HEK293 (cell line): ENCODE results near the gene G3BP2.

ENCODE experiments used
- CTCF ChIA-PET: fragments of 350-600 bp; formaldehyde crosslinking; extraction: SDS; loops from one replicate; lab custom pipeline; 2021; ENCODE audit warnings: antibody characterized with exemption; lab: Yijun Ruan, JAX
- POLR2A ChIA-PET: fragments of 300-600 bp; formaldehyde crosslinking; extraction: SDS; loops from one replicate; lab custom pipeline; 2020; ENCODE audit warnings: antibody characterized with exemption, inconsistent platforms; lab: Yijun Ruan, JAX
- H3K27ac ChIP-seq: fragments of 200-500 bp; sonication (Bioruptor generic); 2 replicates; pipeline ENCODE4 v1.5.1; 2014; ENCODE audit warnings: low read depth, low read length, control low read depth, inconsistent platforms; ENCODE audit errors: extremely low read depth
- H3K36me3 ChIP-seq, 2 experiments: fragments of 200-500 bp in 1 of 2; sonication (Bioruptor generic) in 1 of 2; 1 replicate in 1 of 2; 2 replicates in 1 of 2; pipeline ENCODE4 v1.5.1; 2014 to 2017; ENCODE audit warnings: inconsistent platforms in 2 of 2, low read length in 2 of 2; ENCODE audit not compliant: control insufficient read depth in 2 of 2, insufficient read depth in 1 of 2
- H3K4me1 ChIP-seq: fragments of 200-500 bp; sonication (Bioruptor generic); 2 replicates; pipeline ENCODE4 v1.5.1; 2014; ENCODE audit warnings: mild to moderate bottlenecking, low read length, inconsistent platforms; ENCODE audit not compliant: control insufficient read depth, insufficient read depth
- H3K4me3 ChIP-seq: 2 replicates; pipeline ENCODE4 v1.5.1; 2011; ENCODE audit warnings: low read depth, mild to moderate bottlenecking, control low read depth, low read length, moderate library complexity
- H3K9me3 ChIP-seq: fragments of 200-500 bp; sonication (Bioruptor generic); 2 replicates; pipeline ENCODE4 v1.5.1; 2014; ENCODE audit warnings: low read depth, low read length, inconsistent platforms; ENCODE audit not compliant: control insufficient read depth, insufficient read depth
- KLF7 ChIP-seq: fragments of 450-650 bp; formaldehyde crosslinking; IDR thresholded peaks from 2 replicates; pipeline ENCODE4 v1.5.1; 2016; ENCODE audit warnings: missing biosample characterization, missing genetic modification characterization, borderline replicate concordance
- PRDM2 ChIP-seq: fragments of 450-650 bp; formaldehyde crosslinking; IDR thresholded peaks from 2 replicates; pipeline ENCODE4 v1.5.1; 2016; ENCODE audit warnings: missing biosample characterization, missing genetic modification characterization, borderline replicate concordance
- SP2 ChIP-seq: fragments of 450-650 bp; formaldehyde crosslinking; IDR thresholded peaks from 2 replicates; pipeline ENCODE4 v1.5.1; 2016; ENCODE audit warnings: missing biosample characterization, missing genetic modification characterization
- YY2 ChIP-seq: fragments of 450-650 bp; formaldehyde crosslinking; IDR thresholded peaks from 2 replicates; pipeline ENCODE4 v1.5.1; 2016; ENCODE audit warnings: missing biosample characterization, missing genetic modification characterization
- ZBTB48 ChIP-seq: fragments of 450-650 bp; formaldehyde crosslinking; IDR thresholded peaks from 2 replicates; pipeline ENCODE4 v1.5.1; 2016; ENCODE audit warnings: missing biosample characterization, missing genetic modification characterization
- ZIC2 ChIP-seq: fragments of 450-650 bp; formaldehyde crosslinking; IDR thresholded peaks from 2 replicates; pipeline ENCODE4 v1.5.1; 2016; ENCODE audit warnings: missing biosample characterization, missing genetic modification characterization
- ZNF214 ChIP-seq: fragments of 450-650 bp; formaldehyde crosslinking; IDR thresholded peaks from 2 replicates; pipeline ENCODE4 v1.5.1; 2017; ENCODE audit warnings: missing biosample characterization, mild to moderate bottlenecking, missing genetic modification characterization, borderline replicate concordance
- ZNF266 ChIP-seq: fragments of 450-650 bp; formaldehyde crosslinking; IDR thresholded peaks from 2 replicates; pipeline ENCODE4 v1.5.1; 2016; ENCODE audit warnings: missing biosample characterization, missing genetic modification characterization, low read depth
- ZNF335 ChIP-seq: fragments of 450-650 bp; formaldehyde crosslinking; conservative IDR thresholded peaks from 2 replicates; pipeline ENCODE4 v1.5.1; 2016; ENCODE audit warnings: missing biosample characterization, missing genetic modification characterization
- ZNF488 ChIP-seq: fragments of 450-650 bp; formaldehyde crosslinking; IDR thresholded peaks from 2 replicates; pipeline ENCODE4 v1.5.1; 2016; ENCODE audit warnings: missing biosample characterization, missing genetic modification characterization
- ZNF558 ChIP-seq: fragments of 450-650 bp; formaldehyde crosslinking; IDR thresholded peaks from 2 replicates; pipeline ENCODE4 v1.5.1; 2016; ENCODE audit warnings: missing biosample characterization, missing genetic modification characterization
- ZNF571 ChIP-seq: fragments of 450-650 bp; formaldehyde crosslinking; IDR thresholded peaks from 2 replicates; pipeline ENCODE4 v1.5.0; 2017; ENCODE audit warnings: missing biosample characterization, missing genetic modification characterization
- ZNF596 ChIP-seq: fragments of 450-650 bp; IDR thresholded peaks from 2 replicates; pipeline ENCODE4 v1.5.0; 2018; ENCODE audit warnings: missing biosample characterization, mild to moderate bottlenecking, missing genetic modification characterization, moderate library complexity
- ZNF624 ChIP-seq: fragments of 450-650 bp; formaldehyde crosslinking; IDR thresholded peaks from 2 replicates; pipeline ENCODE4 v1.5.1; 2017; ENCODE audit warnings: missing biosample characterization, missing genetic modification characterization
- ZNF626 ChIP-seq: fragments of 450-650 bp; sonication (Bioruptor Pico); formaldehyde crosslinking; IDR thresholded peaks from 2 replicates; pipeline ENCODE4 v1.5.1; 2018; ENCODE audit warnings: missing biosample characterization, missing genetic modification characterization, inconsistent platforms
- ZSCAN16 ChIP-seq: fragments of 450-650 bp; formaldehyde crosslinking; IDR thresholded peaks from 2 replicates; pipeline ENCODE4 v1.5.1; 2016; ENCODE audit warnings: missing biosample characterization, missing genetic modification characterization
- TF ChIP-seq, protein P1 (sequence below): fragments of 450-650 bp; formaldehyde crosslinking; IDR thresholded peaks from 2 replicates; pipeline ENCODE4 v1.5.1; 2016; ENCODE audit warnings: missing biosample characterization, missing genetic modification characterization, borderline replicate concordance
- TF ChIP-seq, protein P2 (sequence below): fragments of 450-650 bp; formaldehyde crosslinking; IDR thresholded peaks from 2 replicates; pipeline ENCODE4 v1.5.1; 2016; ENCODE audit warnings: missing biosample characterization, missing genetic modification characterization

Gene G3BP2

GRCh38 chr4:75672461-75673026, 667 bp downstream of the G3BP2 start (continued):
- no peak for TF ChIP-seq PRDM2
- TF ChIP-seq SP2: peak; percentile 44
- TF ChIP-seq, protein P1, sequence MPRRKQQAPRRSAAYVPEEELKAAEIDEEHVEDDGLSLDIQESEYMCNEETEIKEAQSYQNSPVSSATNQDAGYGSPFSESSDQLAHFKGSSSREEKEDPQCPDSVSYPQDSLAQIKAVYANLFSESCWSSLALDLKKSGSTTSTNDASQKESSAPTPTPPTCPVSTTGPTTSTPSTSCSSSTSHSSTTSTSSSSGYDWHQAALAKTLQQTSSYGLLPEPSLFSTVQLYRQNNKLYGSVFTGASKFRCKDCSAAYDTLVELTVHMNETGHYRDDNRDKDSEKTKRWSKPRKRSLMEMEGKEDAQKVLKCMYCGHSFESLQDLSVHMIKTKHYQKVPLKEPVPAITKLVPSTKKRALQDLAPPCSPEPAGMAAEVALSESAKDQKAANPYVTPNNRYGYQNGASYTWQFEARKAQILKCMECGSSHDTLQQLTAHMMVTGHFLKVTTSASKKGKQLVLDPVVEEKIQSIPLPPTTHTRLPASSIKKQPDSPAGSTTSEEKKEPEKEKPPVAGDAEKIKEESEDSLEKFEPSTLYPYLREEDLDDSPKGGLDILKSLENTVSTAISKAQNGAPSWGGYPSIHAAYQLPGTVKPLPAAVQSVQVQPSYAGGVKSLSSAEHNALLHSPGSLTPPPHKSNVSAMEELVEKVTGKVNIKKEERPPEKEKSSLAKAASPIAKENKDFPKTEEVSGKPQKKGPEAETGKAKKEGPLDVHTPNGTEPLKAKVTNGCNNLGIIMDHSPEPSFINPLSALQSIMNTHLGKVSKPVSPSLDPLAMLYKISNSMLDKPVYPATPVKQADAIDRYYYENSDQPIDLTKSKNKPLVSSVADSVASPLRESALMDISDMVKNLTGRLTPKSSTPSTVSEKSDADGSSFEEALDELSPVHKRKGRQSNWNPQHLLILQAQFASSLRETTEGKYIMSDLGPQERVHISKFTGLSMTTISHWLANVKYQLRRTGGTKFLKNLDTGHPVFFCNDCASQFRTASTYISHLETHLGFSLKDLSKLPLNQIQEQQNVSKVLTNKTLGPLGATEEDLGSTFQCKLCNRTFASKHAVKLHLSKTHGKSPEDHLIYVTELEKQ (tag by site-specific recombination): no peak
- TF ChIP-seq ZNF624 (tag by site-specific recombination): no peak
- no peak; the same call in 1 of the 2 replicates for TF ChIP-seq ZNF266 (tag by site-specific recombination)
- TF ChIP-seq ZIC2 (tag by site-specific recombination): no peak
- TF ChIP-seq KLF7: no peak
- TF ChIP-seq, protein P2, sequence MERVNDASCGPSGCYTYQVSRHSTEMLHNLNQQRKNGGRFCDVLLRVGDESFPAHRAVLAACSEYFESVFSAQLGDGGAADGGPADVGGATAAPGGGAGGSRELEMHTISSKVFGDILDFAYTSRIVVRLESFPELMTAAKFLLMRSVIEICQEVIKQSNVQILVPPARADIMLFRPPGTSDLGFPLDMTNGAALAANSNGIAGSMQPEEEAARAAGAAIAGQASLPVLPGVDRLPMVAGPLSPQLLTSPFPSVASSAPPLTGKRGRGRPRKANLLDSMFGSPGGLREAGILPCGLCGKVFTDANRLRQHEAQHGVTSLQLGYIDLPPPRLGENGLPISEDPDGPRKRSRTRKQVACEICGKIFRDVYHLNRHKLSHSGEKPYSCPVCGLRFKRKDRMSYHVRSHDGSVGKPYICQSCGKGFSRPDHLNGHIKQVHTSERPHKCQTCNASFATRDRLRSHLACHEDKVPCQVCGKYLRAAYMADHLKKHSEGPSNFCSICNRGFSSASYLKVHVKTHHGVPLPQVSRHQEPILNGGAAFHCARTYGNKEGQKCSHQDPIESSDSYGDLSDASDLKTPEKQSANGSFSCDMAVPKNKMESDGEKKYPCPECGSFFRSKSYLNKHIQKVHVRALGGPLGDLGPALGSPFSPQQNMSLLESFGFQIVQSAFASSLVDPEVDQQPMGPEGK: 0 out of 2 replicates have a peak, but pooled peaks have one; percentile 37
- TF ChIP-seq ZNF558 (tag by site-specific recombination): no peak
- no peak for TF ChIP-seq ZNF596 (tag by site-specific recombination)

GRCh38 chr4:75671802-75672421, 1.3 kb downstream of the G3BP2 start:
- peak overlapping the region; percentile 95 for H3K4me3 ChIP-seq
- POLR2A ChIA-PET: interaction anchor here (1.7 to 5.5 kb wide), 2 partner anchors 42 to 52 kb away, joined by 7 to 44 read pairs; partner anchors contain the start of genes CDKL2 and USO1
- no peaks in the 10 kb centered on the region for H3K9me3 ChIP-seq
- H3K4me1 ChIP-seq: peaks cover 10% of the 10 kb centered on the region
- H3K36me3 ChIP-seq: no peaks in the 10 kb centered on the region
- peak overlapping the region; percentile 94 for H3K27ac ChIP-seq
- CTCF ChIA-PET: interaction anchor here (0.7 to 2.3 kb wide), 3 partner anchors 47 to 225 kb away, joined by 3 to 7 read pairs (median 6); partner anchors contain the start of gene USO1
- TF ChIP-seq ZBTB48 (tag by site-specific recombination) (no peak), ZSCAN16 (tag by site-specific recombination) (no peak), ZNF488 (no peak), ZNF626 (tag by site-specific recombination) (no peak), ZNF571 (tag by site-specific recombination) (no peak), ZIC2 (tag by site-specific recombination) (no peak), ZNF214 (tag by site-specific recombination) (no peak), YY2 (tag by site-specific recombination) (no peak), ZNF335 (no peak)
